Neural progenitor cell (in vitro differentiated cells): ENCODE results near the gene GJC2. TPM values are rescaled to one million over a fixed set of nuclear protein-coding genes. Genes with fewer than 3 reads are reported as not detected.

Experiments used
- DNase-seq: peaks from one replicate; pipeline ENCODE4 v3.0.0-alpha.2; 2016; ENCODE audit warnings: low spot score
- H2AFZ ChIP-seq: fragments of 200-600 bp; sonication (generic); replicated peaks from 2 replicates; pipeline ENCODE4 v1.6.1; 2016; ENCODE audit warnings: antibody characterized with exemption
- H3F3A ChIP-seq: fragments of 200-600 bp; sonication (generic); 2 replicates; pipeline ENCODE4 v1.6.1; 2016; ENCODE audit warnings: antibody characterized with exemption, low read depth
- H3K27ac ChIP-seq: fragments of 200-600 bp; sonication (generic); 2 replicates; pipeline ENCODE4 v1.5.1; 2016; ENCODE audit warnings: mild to moderate bottlenecking
- H3K27me3 ChIP-seq: fragments of 200-600 bp; sonication (generic); 2 replicates; pipeline ENCODE4 v1.6.1; 2016; ENCODE audit warnings: mild to moderate bottlenecking, moderate library complexity
- H3K36me3 ChIP-seq: fragments of 200-600 bp; sonication (generic); 2 replicates; pipeline ENCODE4 v1.5.1; 2016
- H3K4me1 ChIP-seq: fragments of 200-600 bp; sonication (generic); 2 replicates; pipeline ENCODE4 v1.6.1; 2016; ENCODE audit warnings: mixed run types
- H3K4me2 ChIP-seq: fragments of 200-600 bp; sonication (generic); 2 replicates; pipeline ENCODE4 v1.6.1; 2016
- H3K4me3 ChIP-seq: fragments of 200-600 bp; sonication (generic); 2 replicates; pipeline ENCODE4 v1.5.1; 2016
- H3K79me2 ChIP-seq: fragments of 200-600 bp; sonication (generic); 2 replicates; pipeline ENCODE4 v1.6.1; 2016; ENCODE audit warnings: low read depth
- H3K9ac ChIP-seq: fragments of 200-600 bp; sonication (generic); 2 replicates; pipeline ENCODE4 v1.6.1; 2016
- H3K9me3 ChIP-seq: fragments of 200-600 bp; sonication (generic); 2 replicates; pipeline ENCODE4 v1.5.1; 2016; ENCODE audit warnings: low read depth
- H4K20me1 ChIP-seq: fragments of 200-600 bp; sonication (generic); 2 replicates; pipeline ENCODE4 v1.6.1; 2016; ENCODE audit warnings: low read depth
- H3K27ac Mint-ChIP-seq: 3 replicates; pipeline ENCODE4 v1.8.0; 2021; ENCODE audit warnings: mixed read lengths
- H3K27me3 Mint-ChIP-seq: 2 replicates; pipeline ENCODE4 v1.8.0; 2022; ENCODE audit warnings: low read depth, mild to moderate bottlenecking, inconsistent platforms, moderate library complexity, mixed read lengths; ENCODE audit not compliant: insufficient read depth
- H3K36me3 Mint-ChIP-seq: 3 replicates; pipeline ENCODE4 v1.8.0; 2021; ENCODE audit warnings: mixed read lengths
- H3K4me1 Mint-ChIP-seq: 3 replicates; pipeline ENCODE4 v1.8.0; 2021; ENCODE audit warnings: mixed read lengths
- H3K4me3 Mint-ChIP-seq: 3 replicates; pipeline ENCODE4 v1.8.0; 2021; ENCODE audit warnings: mild to moderate bottlenecking, moderate library complexity, mixed read lengths
- H3K9me3 Mint-ChIP-seq: 3 replicates; pipeline ENCODE4 v1.8.0; 2020; ENCODE audit warnings: mixed read lengths
- CTCF ChIP-seq: fragments of 200-600 bp; sonication (generic); IDR thresholded peaks from 2 replicates; pipeline ENCODE4 v1.5.1; 2017; ENCODE audit warnings: antibody characterized with exemption, mild to moderate bottlenecking
- EZH2 ChIP-seq: fragments of 200-600 bp; sonication (generic); IDR thresholded peaks from 2 replicates; pipeline ENCODE4 v1.6.1; 2017; ENCODE audit warnings: antibody characterized with exemption, mild to moderate bottlenecking, moderate library complexity
- EZH2phosphoT487 ChIP-seq: fragments of 200-600 bp; sonication (generic); IDR thresholded peaks from 2 replicates; pipeline ENCODE4 v1.6.1; 2017; ENCODE audit warnings: antibody characterized with exemption
- total RNA-seq: library from RNA; depleted of rRNA; stranded (reverse); fragments of >200 nt; gene quantifications from 2 replicates; pipeline ENCODE4 v1.2.3, GENCODE V29; 2015; ENCODE audit warnings: low replicate concordance

Gene GJC2
- total RNA-seq, 1 donor from 2014 or later: not detected

- Mint-ChIP-seq H3K4me1 (peaks cover 13% of the 10 kb centered on the region), H3K9me3 (no peaks in the 10 kb centered on the region), H3K27ac (peak overlapping the region; percentile 67), H3K27me3 (peaks cover 6% of the 10 kb centered on the region), H3K36me3 (no peaks in the 10 kb centered on the region), H3K4me3 (no peak overlapping the region)
- no peaks in the 10 kb centered on the region for H3K36me3 ChIP-seq
- H2AFZ ChIP-seq: no peak overlapping the region
- H3K27ac ChIP-seq: no peak overlapping the region
- H3K4me2 ChIP-seq: peak overlapping the region; percentile 50
- no peak overlapping the region for H3K9ac ChIP-seq
- H3K79me2 ChIP-seq: peaks cover 2% of the 10 kb centered on the region
- H3K27me3 ChIP-seq: no peaks in the 10 kb centered on the region
- no peaks in the 10 kb centered on the region for H4K20me1 ChIP-seq
- DNase-seq: peak; percentile 59
- no peak overlapping the region for H3K4me3 ChIP-seq
- TF ChIP-seq EZH2phosphoT487 (no peak), EZH2 (no peak), CTCF (no peak)
- no peaks in the 10 kb centered on the region for H3K9me3 ChIP-seq
- H3K4me1 ChIP-seq: peaks cover 20% of the 10 kb centered on the region
- H3F3A ChIP-seq: no peaks in the 10 kb centered on the region
Measured at GRCh38 chr1:228161362-228161761, 11.6 kb downstream of the GJC2 start.

GRCh38 chr1:228161866-228162265 is 12.1 kb downstream of the GJC2 start:
- peak overlapping the region; percentile 67 for H3K27ac Mint-ChIP-seq
- H3K27ac ChIP-seq: no peak overlapping the region

GRCh38 chr1:228162286-228163006 is 12.7 kb downstream of the GJC2 start:
- TF ChIP-seq EZH2 (no peak), EZH2phosphoT487 (no peak), CTCF (no peak)
- H3K79me2 ChIP-seq: peaks cover 13% of the 10 kb centered on the region
- H3F3A ChIP-seq: no peaks in the 10 kb centered on the region
- H3K27me3 ChIP-seq: no peaks in the 10 kb centered on the region
- peaks cover 6% of the 10 kb centered on the region for H3K27me3 Mint-ChIP-seq
- H3K4me3 Mint-ChIP-seq: no peak overlapping the region
- H3K27ac Mint-ChIP-seq: peak overlapping the region; percentile 57
- H2AFZ ChIP-seq: no peak overlapping the region
- H4K20me1 ChIP-seq: no peaks in the 10 kb centered on the region
- H3K9ac ChIP-seq: no peak overlapping the region
- H3K4me2 ChIP-seq: peak overlapping the region; percentile 50
- H3K9me3 ChIP-seq: no peaks in the 10 kb centered on the region
- no peak overlapping the region for H3K4me3 ChIP-seq
- H3K4me1 Mint-ChIP-seq: peaks cover 19% of the 10 kb centered on the region
- DNase-seq: no peak
- H3K36me3 ChIP-seq: no peaks in the 10 kb centered on the region
- H3K36me3 Mint-ChIP-seq: no peaks in the 10 kb centered on the region
- peaks cover 20% of the 10 kb centered on the region for H3K4me1 ChIP-seq
- no peak overlapping the region for H3K27ac ChIP-seq
- H3K9me3 Mint-ChIP-seq: no peaks in the 10 kb centered on the region

More at GRCh38 chr1:228161866-228162265, 12.1 kb downstream of the GJC2 start:
- H2AFZ ChIP-seq: no peak overlapping the region
- H3K4me1 ChIP-seq: peaks cover 20% of the 10 kb centered on the region
- H3K9ac ChIP-seq: no peak overlapping the region
- peaks cover 7% of the 10 kb centered on the region for H3K79me2 ChIP-seq
- H3K4me1 Mint-ChIP-seq: peaks cover 17% of the 10 kb centered on the region
- no peak overlapping the region for H3K4me3 Mint-ChIP-seq
- no peak overlapping the region for H3K4me3 ChIP-seq
- no peaks in the 10 kb centered on the region for H3K36me3 Mint-ChIP-seq
- H3K9me3 Mint-ChIP-seq: no peaks in the 10 kb centered on the region
- no peaks in the 10 kb centered on the region for H3K36me3 ChIP-seq
- peak overlapping the region; percentile 50 for H3K4me2 ChIP-seq
- peak; percentile 35 for DNase-seq
- no peaks in the 10 kb centered on the region for H4K20me1 ChIP-seq
- H3F3A ChIP-seq: no peaks in the 10 kb centered on the region
- H3K27me3 Mint-ChIP-seq: peaks cover 6% of the 10 kb centered on the region
- no peaks in the 10 kb centered on the region for H3K27me3 ChIP-seq
- H3K9me3 ChIP-seq: no peaks in the 10 kb centered on the region
- TF ChIP-seq EZH2 (no peak), CTCF (no peak), EZH2phosphoT487 (no peak)
